ENCODE results near the gene NINJ1.

NINJ1 gene

GRCh38 chr9:93169444-93169843, 35.4 kb upstream of the NINJ1 start:
- Mint-ChIP-seq H3K27me3 (peaks cover 0 to 21% of the 10 kb centered on the region in 2 donors), H3K36me3 (no peaks in the 10 kb centered on the region), H3K4me3 (no peak overlapping the region), H3K4me1 (no peaks in the 10 kb centered on the region), H3K27ac (peak overlapping the region; percentile 27), H3K9me3 (no peaks in the 10 kb centered on the region)
- ATAC-seq (replicated peaks) = no peak
- no peak for DNase-seq

GRCh38 chr9:93168581-93168980, 34.5 kb upstream of the NINJ1 start:
- Mint-ChIP-seq H3K9me3 (no peaks in the 10 kb centered on the region), H3K27ac (no peak overlapping the region), H3K36me3 (no peaks in the 10 kb centered on the region), H3K27me3 (peaks cover 0 to 17% of the 10 kb centered on the region in 2 donors), H3K4me1 (no peaks in the 10 kb centered on the region), H3K4me3 (no peak overlapping the region)
- DNase-seq (no peak), ATAC-seq (replicated peaks) (no peak)

GRCh38 chr9:93167838-93168237, 33.8 kb upstream of the NINJ1 start:
- Mint-ChIP-seq H3K27me3 (peaks cover 0 to 9% of the 10 kb centered on the region in 2 donors), H3K27ac (no peak overlapping the region), H3K4me3 (no peak overlapping the region), H3K9me3 (no peaks in the 10 kb centered on the region), H3K4me1 (no peaks in the 10 kb centered on the region), H3K36me3 (no peaks in the 10 kb centered on the region)
- no peak for DNase-seq
- ATAC-seq (replicated peaks) = no peak

- Mint-ChIP-seq H3K4me1 (no peaks in the 10 kb centered on the region), H3K9me3 (no peaks in the 10 kb centered on the region), H3K27ac (no peak overlapping the region), H3K4me3 (no peak overlapping the region), H3K27me3 (peaks cover 0 to 3% of the 10 kb centered on the region in 2 donors), H3K36me3 (no peaks in the 10 kb centered on the region)
- ATAC-seq (replicated peaks) (no peak), DNase-seq (no peak)
Measured at GRCh38 chr9:93167185-93167584, 33.1 kb upstream of the NINJ1 start.

- Mint-ChIP-seq H3K9me3 (no peaks in the 10 kb centered on the region), H3K36me3 (no peaks in the 10 kb centered on the region), H3K4me1 (no peaks in the 10 kb centered on the region), H3K27ac (no peak overlapping the region), H3K4me3 (no peak overlapping the region), H3K27me3 (no peaks in the 10 kb centered on the region)
- no peak for DNase-seq
- no peak for ATAC-seq (replicated peaks)
Measured at GRCh38 chr9:93166699-93167098, 32.6 kb upstream of the NINJ1 start.

GRCh38 chr9:93164085-93164484, 30.0 kb upstream of the NINJ1 start:
- Mint-ChIP-seq H3K36me3 (no peaks in the 10 kb centered on the region), H3K27ac (no peak overlapping the region)
- ATAC-seq (replicated peaks) = no peak

GRCh38 chr9:93161786-93162562, 27.9 kb upstream of the NINJ1 start:
- H3K27me3 Mint-ChIP-seq = no peaks in the 10 kb centered on the region
- DNase-seq = no peak
- H3K36me3 Mint-ChIP-seq = no peaks in the 10 kb centered on the region
- ATAC-seq (replicated peaks) = no peak
- peaks cover 3 to 13% of the 10 kb centered on the region in 2 donors for H3K4me1 Mint-ChIP-seq
- no peak overlapping the region for H3K27ac Mint-ChIP-seq
- H3K9me3 Mint-ChIP-seq = no peaks in the 10 kb centered on the region
- H3K4me3 Mint-ChIP-seq = no peak overlapping the region

More at GRCh38 chr9:93164085-93164484, 30.0 kb upstream of the NINJ1 start:
- DNase-seq = no peak
- Mint-ChIP-seq H3K27me3 (no peaks in the 10 kb centered on the region), H3K9me3 (no peaks in the 10 kb centered on the region), H3K4me3 (no peak overlapping the region), H3K4me1 (peaks cover 3 to 12% of the 10 kb centered on the region in 2 donors)

- Mint-ChIP-seq H3K36me3 (no peaks in the 10 kb centered on the region), H3K27me3 (no peaks in the 10 kb centered on the region), H3K9me3 (no peaks in the 10 kb centered on the region), H3K4me3 (no peak overlapping the region), H3K4me1 (peaks cover 6 to 13% of the 10 kb centered on the region in 2 donors), H3K27ac (no peak overlapping the region)
- DNase-seq (peak; percentile 69), ATAC-seq (replicated peaks) (peak; percentile 96 to 98)
Measured at GRCh38 chr9:93159601-93160471, 25.8 kb upstream of the NINJ1 start.

- Mint-ChIP-seq H3K27me3 (no peaks in the 10 kb centered on the region), H3K4me3 (no peak overlapping the region), H3K4me1 (peaks cover 6 to 18% of the 10 kb centered on the region in 2 donors), H3K36me3 (no peaks in the 10 kb centered on the region), H3K27ac (peak overlapping the region; percentile 51), H3K9me3 (no peaks in the 10 kb centered on the region)
- ATAC-seq (replicated peaks) = peak in 1 of 2 donors; percentile 52
- DNase-seq = no peak
Measured at GRCh38 chr9:93156475-93157008, 22.5 kb upstream of the NINJ1 start.

- Mint-ChIP-seq H3K4me3 (no peak overlapping the region), H3K4me1 (peaks cover 6 to 18% of the 10 kb centered on the region in 2 donors), H3K27ac (peak overlapping the region; percentile 25), H3K36me3 (no peaks in the 10 kb centered on the region), H3K27me3 (no peaks in the 10 kb centered on the region), H3K9me3 (no peaks in the 10 kb centered on the region)
- ATAC-seq (replicated peaks) (no peak), DNase-seq (no peak)
Measured at GRCh38 chr9:93155716-93156474, 21.8 kb upstream of the NINJ1 start.

GRCh38 chr9:93154293-93154903, 20.3 kb upstream of the NINJ1 start:
- Mint-ChIP-seq H3K4me3 (no peak overlapping the region), H3K27me3 (no peaks in the 10 kb centered on the region), H3K27ac (no peak overlapping the region), H3K9me3 (no peaks in the 10 kb centered on the region), H3K36me3 (no peaks in the 10 kb centered on the region), H3K4me1 (peaks cover 6 to 11% of the 10 kb centered on the region in 2 donors)
- peak; percentile 28 to 49 for ATAC-seq (replicated peaks)
- no peak for DNase-seq

GRCh38 chr9:93151097-93151784, 17.2 kb upstream of the NINJ1 start:
- H3K4me3 Mint-ChIP-seq = no peak overlapping the region
- DNase-seq (no peak), ATAC-seq (replicated peaks) (no peak)
- peaks cover 11 to 21% of the 10 kb centered on the region in 2 donors for H3K4me1 Mint-ChIP-seq
- peaks cover 3 to 16% of the 10 kb centered on the region in 2 donors for H3K36me3 Mint-ChIP-seq
- H3K9me3 Mint-ChIP-seq = peaks cover 5% of the 10 kb centered on the region in 2 donors
- H3K27me3 Mint-ChIP-seq = no peaks in the 10 kb centered on the region
- H3K27ac Mint-ChIP-seq = no peak overlapping the region

GRCh38 chr9:93149361-93149760, 15.3 kb upstream of the NINJ1 start:
- Mint-ChIP-seq H3K4me1 (peaks cover 13 to 26% of the 10 kb centered on the region in 2 donors), H3K27ac (no peak overlapping the region), H3K4me3 (no peak overlapping the region), H3K9me3 (peaks cover 5% of the 10 kb centered on the region in 2 donors), H3K36me3 (peaks cover 7 to 19% of the 10 kb centered on the region in 2 donors), H3K27me3 (no peaks in the 10 kb centered on the region)
- ATAC-seq (replicated peaks) (no peak), DNase-seq (no peak)

Data from stimulated activated naive B cell treated with anti-CD40 and anti-IgM and Interleukin-4, amounts not matched to agents 10 μg/mL and 1 μg/mL and 100 μg/mL, for 72 hours (primary cell).